G401 (cell line): Measurements from ENCODE around the gene LETMD1. TPM values are rescaled to one million over a fixed set of nuclear protein-coding genes. Genes with fewer than 3 reads are reported as not detected.
"Not testable (repeated sequence)": the region's sequence is repeated elsewhere in the genome, so short reads cannot be mapped to it uniquely, and the experiment has no call there.

Experiments
- DNase-seq: peaks from one replicate; pipeline ENCODE4 v3.0.0-alpha.2; 2015; ENCODE audit warnings: low spot score
- in situ Hi-C: cut with HindIII; loops from 2 replicates; pipeline ENCODE4 v1.10.0; 2016; ENCODE audit warnings: low sequenced_read_pairs, mixed read lengths
- total RNA-seq: library from RNA; depleted of rRNA; stranded (reverse); fragments of >200 nt; shearing (Covaris generic); gene quantifications from 2 replicates; pipeline ENCODE4 v1.2.3, GENCODE V29; 2014; rRNA removed

LETMD1 gene
- total RNA-seq = 47.9 and 63.2 TPM in 2 replicates

GRCh38 chr12:51047655-51048540 lies at the start of gene LETMD1:
Gene LETMD1, plus strand, starts transcription at chr12:51048327. Its CDS starts 30 bp downstream, at chr12:51048357.
- peak; percentile 99 for DNase-seq
- in situ Hi-C loops = no loop called here

GRCh38 chr12:50999093-50999492 lies 49.0 kb upstream of the LETMD1 start:
- in situ Hi-C loops = no loop called here
- no peak for DNase-seq

GRCh38 chr12:51000245-51000644 lies 47.9 kb upstream of the LETMD1 start:
- DNase-seq = no peak
- in situ Hi-C loops = no loop called here

GRCh38 chr12:51001799-51002198 lies 46.3 kb upstream of the LETMD1 start:
- DNase-seq = no peak

GRCh38 chr12:51004504-51004903 lies 43.6 kb upstream of the LETMD1 start:
- in situ Hi-C loops = no loop called here
- no peak for DNase-seq

More at GRCh38 chr12:51001799-51002198, 46.3 kb upstream of the LETMD1 start:
- in situ Hi-C loops = no loop called here

- no peak for DNase-seq
- in situ Hi-C loops = no loop called here
Observed at GRCh38 chr12:51005030-51005429, 43.1 kb upstream of the LETMD1 start.

GRCh38 chr12:51005671-51006070 lies 42.5 kb upstream of the LETMD1 start:
- in situ Hi-C loops = no loop called here
- DNase-seq = no peak

- no peak for DNase-seq
- in situ Hi-C loops = no loop called here
Observed at GRCh38 chr12:51008329-51009055, 39.6 kb upstream of the LETMD1 start.

GRCh38 chr12:51009056-51009440 lies 39.1 kb upstream of the LETMD1 start:
- in situ Hi-C loops = no loop called here
- peak; percentile 67 for DNase-seq

GRCh38 chr12:51011955-51012354 lies 36.2 kb upstream of the LETMD1 start:
- in situ Hi-C loops = no loop called here
- DNase-seq = no peak

GRCh38 chr12:51012570-51013236 lies 35.4 kb upstream of the LETMD1 start:
- no peak for DNase-seq
- in situ Hi-C loops = no loop called here

GRCh38 chr12:51013441-51013840 lies 34.7 kb upstream of the LETMD1 start:
- in situ Hi-C loops = no loop called here
- no peak for DNase-seq

GRCh38 chr12:51014467-51014866 lies 33.7 kb upstream of the LETMD1 start:
- in situ Hi-C loops, DNase-seq: not testable (repeated sequence)

GRCh38 chr12:51017452-51017851 lies 30.7 kb upstream of the LETMD1 start:
- in situ Hi-C loops = no loop called here
- no peak for DNase-seq

GRCh38 chr12:51018956-51019355 lies 29.2 kb upstream of the LETMD1 start:
- in situ Hi-C loops = no loop called here
- DNase-seq = no peak

GRCh38 chr12:51019927-51020326 lies 28.2 kb upstream of the LETMD1 start:
- in situ Hi-C loops = no loop called here
- no peak for DNase-seq

- DNase-seq = no peak
Observed at GRCh38 chr12:51020448-51021182, 27.5 kb upstream of the LETMD1 start.

GRCh38 chr12:51021694-51022093 lies 26.4 kb upstream of the LETMD1 start:
- in situ Hi-C loops = no loop called here
- no peak for DNase-seq

More at GRCh38 chr12:51020448-51021182, 27.5 kb upstream of the LETMD1 start:
- in situ Hi-C loops = no loop called here
